Erythroblast (primary cell): ENCODE results near the gene MAB21L4.

Experiments
- GATA1 ChIP-seq: IDR thresholded peaks from 2 replicates; pipeline ENCODE4 v1.6.1; 2011; ENCODE audit warnings: low read depth, mild to moderate bottlenecking, control low read depth, low read length, moderate library complexity
- POLR2A ChIP-seq: IDR thresholded peaks from 2 replicates; pipeline ENCODE4 v1.6.1; 2011; ENCODE audit warnings: mild to moderate bottlenecking, low read length

DNA sequence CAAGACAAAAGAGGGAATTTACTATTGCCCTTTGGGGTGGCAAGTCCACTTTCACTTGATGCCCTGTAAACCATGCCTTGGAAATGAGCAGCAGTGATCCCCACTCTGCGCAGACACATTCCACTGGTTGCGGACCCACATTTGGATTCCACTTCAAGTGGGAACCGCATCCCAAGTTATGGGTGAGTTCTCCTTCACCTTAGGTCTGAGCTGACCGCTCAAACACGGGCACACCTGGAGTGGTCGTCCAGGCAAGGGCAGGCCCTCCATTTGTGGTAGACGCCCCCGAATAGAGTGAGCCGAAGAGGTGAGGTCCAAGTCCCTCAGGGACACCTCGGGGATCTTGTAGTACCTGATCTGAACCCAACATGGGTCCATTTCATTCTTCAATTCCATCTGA, 37.1 kb downstream of the MAB21L4 start:
- TF ChIP-seq POLR2A, result no peak
- no peak for TF ChIP-seq GATA1
